Spinal cord (tissue), 10 donors: ENCODE data around the gene MTHFSD. TPM values are rescaled to one million over a fixed set of nuclear protein-coding genes. Genes with fewer than 3 reads are reported as not detected.

Source experiments
- DNase-seq, 6 donors: peaks; one replicate each; pipeline versions ENCODE4 v3.0.0 to v3.0.0-alpha.2; 2013 to 2015; ENCODE audit warnings: low spot score in 6 of 6, low read depth in 4 of 6
- H3K27ac ChIP-seq: one replicate; pipeline ENCODE4 v1.5.1; 2013; ENCODE audit warnings: low read depth, low read length, control low read depth
- H3K27me3 ChIP-seq: one replicate; pipeline ENCODE4 v1.6.1; 2013; ENCODE audit warnings: low read length; ENCODE audit not compliant: control insufficient read depth, insufficient read depth
- H3K36me3 ChIP-seq: one replicate; pipeline ENCODE4 v1.6.1; 2013; ENCODE audit warnings: low read length; ENCODE audit not compliant: control insufficient read depth, insufficient read depth
- H3K4me1 ChIP-seq: one replicate; pipeline ENCODE4 v1.6.1; 2013; ENCODE audit warnings: low read length; ENCODE audit not compliant: control insufficient read depth, insufficient read depth
- H3K4me3 ChIP-seq: one replicate; pipeline ENCODE4 v1.5.1; 2013; ENCODE audit warnings: low read depth, low read length, control low read depth
- H3K9me3 ChIP-seq: one replicate; pipeline ENCODE4 v1.6.1; 2013; ENCODE audit warnings: low read length; ENCODE audit not compliant: control insufficient read depth, insufficient read depth
- WGBS: methylation state at CpG from one replicate; pipeline ENCODE4 v1.1.5; 2013; ENCODE audit warnings: missing lambda C conversion rate; ENCODE audit not compliant: insufficient coverage; 5-methylcytosine and 5-hydroxymethylcytosine counted together
- polyA plus RNA-seq, 2 donors: library from polyadenylated mRNA; unstranded; fragments of 120-200 nt; gene quantifications; one replicate each; pipeline ENCODE4 v1.2.1, GENCODE V29; 2013; ENCODE audit not compliant: insufficient read length in 2 of 2
- total RNA-seq, 2 donors: library from RNA; depleted of rRNA in 1 of 2; stranded (reverse); fragments of 120-200 nt in 1 of 2; fragments of >200 nt in 1 of 2; gene quantifications; one replicate each; pipeline versions ENCODE4 v1.2.3 to v1.2.4, GENCODE V29; 2013 to 2014
- donor health status: healthy.

MTHFSD gene
- total and polyA plus RNA-seq, 4 donors: 16.2 to 20.6 (median 19.5) TPM

GRCh38 chr16:86532526-86532815 lies 22.6 kb downstream of the MTHFSD start:
- Histone ChIP-seq H3K27me3 (no peaks in the 10 kb centered on the region), H3K4me3 (no peak overlapping the region), H3K9me3 (no peaks in the 10 kb centered on the region), H3K4me1 (peaks cover 26% of the 10 kb centered on the region), H3K27ac (no peak overlapping the region), H3K36me3 (peaks cover 47% of the 10 kb centered on the region)
- 95% methylated on average over 7 of the region's 7 CpGs for WGBS
- no peak for DNase-seq

GRCh38 chr16:86531641-86532525 lies 23.2 kb downstream of the MTHFSD start:
- Histone ChIP-seq H3K9me3 (no peaks in the 10 kb centered on the region), H3K27me3 (no peaks in the 10 kb centered on the region), H3K27ac (peak overlapping the region; percentile 50), H3K36me3 (peaks cover 49% of the 10 kb centered on the region), H3K4me1 (peaks cover 26% of the 10 kb centered on the region), H3K4me3 (no peak overlapping the region)
- DNase-seq: no peak
- 86% methylated on average over 49 of the region's 49 CpGs for WGBS

GRCh38 chr16:86531191-86531545 lies 23.9 kb downstream of the MTHFSD start:
- Histone ChIP-seq H3K36me3 (peaks cover 43% of the 10 kb centered on the region), H3K27me3 (no peaks in the 10 kb centered on the region), H3K27ac (peak overlapping the region; percentile 50), H3K4me3 (no peak overlapping the region), H3K4me1 (peaks cover 26% of the 10 kb centered on the region), H3K9me3 (no peaks in the 10 kb centered on the region)
- 28% methylated on average over 5 of the region's 7 CpGs for WGBS
- DNase-seq: peak in 4 of 6 donors; percentile 71 to 93 (median 81)

GRCh38 chr16:86530251-86531190 lies 24.5 kb downstream of the MTHFSD start:
- peaks cover 40% of the 10 kb centered on the region for H3K36me3 ChIP-seq
- DNase-seq: no peak
- H3K27ac ChIP-seq: no peak overlapping the region
- H3K9me3 ChIP-seq: no peaks in the 10 kb centered on the region
- 63% methylated on average over 18 of the region's 31 CpGs for WGBS
- no peaks in the 10 kb centered on the region for H3K27me3 ChIP-seq
- no peak overlapping the region for H3K4me3 ChIP-seq
- peaks cover 26% of the 10 kb centered on the region for H3K4me1 ChIP-seq

- DNase-seq: no peak
- Histone ChIP-seq H3K4me3 (no peak overlapping the region), H3K27ac (no peak overlapping the region), H3K4me1 (peaks cover 21% of the 10 kb centered on the region), H3K9me3 (no peaks in the 10 kb centered on the region), H3K36me3 (peaks cover 35% of the 10 kb centered on the region), H3K27me3 (no peaks in the 10 kb centered on the region)
- WGBS: 92% methylated on average over 8 of the region's 8 CpGs
Observed at GRCh38 chr16:86529160-86529559, 25.9 kb downstream of the MTHFSD start.

GRCh38 chr16:86528061-86528929 lies 26.7 kb downstream of the MTHFSD start:
- Histone ChIP-seq H3K9me3 (no peaks in the 10 kb centered on the region), H3K4me1 (peaks cover 22% of the 10 kb centered on the region), H3K27ac (no peak overlapping the region), H3K27me3 (peaks cover 3% of the 10 kb centered on the region), H3K36me3 (peaks cover 35% of the 10 kb centered on the region), H3K4me3 (no peak overlapping the region)
- DNase-seq: no peak
- 91% methylated on average over 38 of the region's 38 CpGs for WGBS

DNA sequence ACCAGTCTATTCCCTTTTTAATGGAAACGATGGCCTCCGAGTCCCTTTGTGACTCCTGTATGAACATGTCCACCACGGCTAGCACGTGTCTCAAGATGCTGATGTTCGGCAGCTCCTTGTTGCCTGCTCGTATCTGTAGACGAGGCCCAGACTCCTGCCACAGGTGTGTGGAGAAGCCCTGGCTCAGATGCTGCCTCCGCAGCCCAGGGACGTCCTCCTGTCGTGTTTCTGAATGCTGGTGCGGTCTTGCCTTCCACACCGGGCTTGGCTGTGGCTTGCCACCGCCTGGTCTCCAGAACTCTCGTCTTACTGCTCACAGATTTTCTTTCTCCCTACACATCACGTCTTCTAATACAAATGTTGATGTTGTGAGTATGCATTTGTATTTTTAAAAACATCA lies 27.7 kb downstream of the MTHFSD start:
- DNase-seq: no peak
- no peaks in the 10 kb centered on the region for H3K9me3 ChIP-seq
- H3K27me3 ChIP-seq: peaks cover 11% of the 10 kb centered on the region
- H3K27ac ChIP-seq: no peak overlapping the region
- H3K4me3 ChIP-seq: no peak overlapping the region
- whole genome bisulfite sequencing: 92% methylated on average over 12 of the region's 15 CpGs
- peaks cover 31% of the 10 kb centered on the region for H3K36me3 ChIP-seq
- H3K4me1 ChIP-seq: peaks cover 26% of the 10 kb centered on the region

DNA sequence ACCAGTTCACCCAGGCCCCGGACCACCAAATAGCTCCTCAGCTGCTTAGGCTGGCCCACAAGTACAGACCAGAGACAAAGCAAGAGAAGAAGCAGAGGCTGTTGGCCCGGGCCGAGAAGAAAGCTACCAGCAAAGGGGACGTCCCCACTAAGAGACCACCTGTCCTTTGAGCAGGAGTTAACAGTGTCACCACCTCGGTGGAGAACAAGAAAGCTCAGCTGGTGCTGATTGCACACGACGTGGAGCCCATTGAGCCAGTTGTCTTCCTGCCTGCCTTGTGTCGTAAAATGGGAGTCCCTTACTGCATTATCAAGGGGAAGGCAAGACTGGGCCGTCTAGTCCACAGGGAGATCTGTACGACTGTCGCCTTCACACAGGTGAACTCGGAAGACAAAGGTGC lies 29.3 kb downstream of the MTHFSD start:
- WGBS: 56% methylated on average over 12 of the region's 12 CpGs
- Histone ChIP-seq H3K4me3 (no peak overlapping the region), H3K4me1 (peaks cover 17% of the 10 kb centered on the region), H3K9me3 (no peaks in the 10 kb centered on the region), H3K27me3 (peaks cover 27% of the 10 kb centered on the region), H3K27ac (no peak overlapping the region), H3K36me3 (peaks cover 18% of the 10 kb centered on the region)
- no peak for DNase-seq

GRCh38 chr16:86524029-86524428 lies 31.0 kb downstream of the MTHFSD start:
- Histone ChIP-seq H3K4me3 (no peak overlapping the region), H3K9me3 (no peaks in the 10 kb centered on the region), H3K4me1 (peaks cover 16% of the 10 kb centered on the region), H3K36me3 (peaks cover 12% of the 10 kb centered on the region), H3K27me3 (peaks cover 44% of the 10 kb centered on the region), H3K27ac (no peak overlapping the region)
- WGBS: 83% methylated on average over 6 of the region's 6 CpGs
- no peak for DNase-seq
